Thyroid gland (tissue), 4 donors: Measurements from ENCODE around the gene CYFIP1. TPM values are rescaled to one million over a fixed set of nuclear protein-coding genes. Genes with fewer than 3 reads are reported as not detected.

Experiments used
- DNase-seq, 2 donors: peaks; one replicate each; pipeline ENCODE4 v3.0.0-alpha.2; 2019
- H3K27ac ChIP-seq, 3 donors: fragments of 200-600 bp; sonication (generic); 1 replicate in 2 of 3; 2 replicates in 1 of 3; pipeline ENCODE4 v1.5.1; 2016 to 2019; ENCODE audit warnings: mild to moderate bottlenecking in 1 of 3, moderate library complexity in 1 of 3
- H3K27me3 ChIP-seq: fragments of 200-600 bp; sonication (generic); one replicate; pipeline ENCODE4 v1.5.1; 2019
- H3K36me3 ChIP-seq, 2 donors: fragments of 200-600 bp; sonication (generic); one replicate each; pipeline ENCODE4 v1.5.1; 2016 to 2019
- H3K4me1 ChIP-seq, 2 donors: fragments of 200-600 bp; sonication (generic); one replicate each; pipeline ENCODE4 v1.5.1; 2017 to 2019
- H3K4me3 ChIP-seq, 3 donors: fragments of 200-600 bp; sonication (generic); replicated peaks in 1 of 3; 1 replicate in 2 of 3; 2 replicates in 1 of 3; pipeline ENCODE4 v1.5.1; 2016; ENCODE audit warnings: mild to moderate bottlenecking in 1 of 3
- H3K9me3 ChIP-seq: fragments of 200-600 bp; sonication (generic); one replicate; pipeline ENCODE4 v1.5.1; 2017
- POLR2A ChIP-seq, 2 donors: fragments of 450-650 bp; IDR thresholded peaks; one replicate each; pipeline ENCODE4 v1.6.1; 2017; ENCODE audit warnings: antibody characterized with exemption in 2 of 2, mild to moderate bottlenecking in 2 of 2, moderate library complexity in 1 of 2
- whole genome bisulfite sequencing, 2 donors: methylation state at CpG; one replicate each; pipeline ENCODE4 v1.1.5; 2017; 5-methylcytosine and 5-hydroxymethylcytosine counted together
- intact Hi-C: fragments of 100-400 bp; cut with DNase I; formaldehyde crosslinking; loops from one replicate; pipeline ENCODE4 v1.15.1; 2023
- total RNA-seq, 4 donors: library from RNA; depleted of rRNA; stranded (reverse); fragments of >200 nt; gene quantifications; one replicate each; pipeline ENCODE4 v1.2.3, GENCODE V29; 2016
- TF ChIP-seq, protein P1 (sequence below), 6 experiments: fragments of 200-600 bp in 3 of 6; fragments of 450-650 bp in 3 of 6; sonication (generic) in 3 of 6; IDR thresholded peaks; one replicate each; pipeline ENCODE4 v1.5.1; 2016 to 2019; ENCODE audit warnings: antibody characterized with exemption in 6 of 6, mild to moderate bottlenecking in 2 of 6, inconsistent platforms in 1 of 6, moderate library complexity in 1 of 6

CYFIP1 gene
- total RNA-seq, 4 donors from 2014 or later = 89.1 to 138 (median 131) TPM

DNA sequence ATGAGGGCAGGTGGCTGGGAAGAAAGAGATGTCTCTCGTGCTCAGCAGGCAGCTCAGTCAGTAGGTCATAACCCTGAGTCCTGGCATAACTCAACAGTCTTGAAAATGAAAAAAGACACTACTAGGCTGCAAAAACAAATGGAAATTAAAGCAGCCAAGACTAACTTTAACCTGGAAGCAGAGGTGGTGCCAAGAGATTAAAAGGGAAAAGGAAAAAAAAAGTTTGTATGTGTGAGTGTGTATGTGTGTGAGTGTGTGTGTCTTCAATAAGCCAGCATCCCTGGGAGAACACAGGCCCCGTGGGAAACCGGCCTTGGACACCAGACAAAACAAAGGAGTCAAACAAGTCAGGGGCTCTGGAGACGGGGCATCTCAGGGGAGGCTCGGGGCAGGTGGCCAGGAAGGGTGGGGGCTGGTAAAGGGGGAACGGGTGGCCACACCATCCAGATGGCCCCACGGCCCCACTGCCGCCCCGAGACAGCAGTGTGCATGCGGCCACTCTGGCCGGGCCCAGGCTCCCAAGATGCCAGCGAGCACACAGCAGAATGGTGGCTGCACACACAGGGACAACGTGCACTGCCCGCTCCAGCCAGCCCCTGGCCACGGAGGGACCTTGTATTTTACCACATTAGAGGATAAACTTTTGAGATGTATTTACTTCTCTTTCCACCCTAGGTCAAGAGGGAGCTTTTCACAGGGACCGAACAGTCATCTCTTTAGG, 23.8 kb downstream of the CYFIP1 start:
- intact Hi-C loops = no loop called here
- H3K4me3 ChIP-seq = no peak overlapping the region
- WGBS, 2 donors = 51 to 70% methylated on average over 14 to 16 of the region's 16 CpGs
- no peak overlapping the region for H3K27ac ChIP-seq
- TF ChIP-seq POLR2A (IDR thresholded peaks at IDR 0.05) = no peak
- TF ChIP-seq, protein P1, sequence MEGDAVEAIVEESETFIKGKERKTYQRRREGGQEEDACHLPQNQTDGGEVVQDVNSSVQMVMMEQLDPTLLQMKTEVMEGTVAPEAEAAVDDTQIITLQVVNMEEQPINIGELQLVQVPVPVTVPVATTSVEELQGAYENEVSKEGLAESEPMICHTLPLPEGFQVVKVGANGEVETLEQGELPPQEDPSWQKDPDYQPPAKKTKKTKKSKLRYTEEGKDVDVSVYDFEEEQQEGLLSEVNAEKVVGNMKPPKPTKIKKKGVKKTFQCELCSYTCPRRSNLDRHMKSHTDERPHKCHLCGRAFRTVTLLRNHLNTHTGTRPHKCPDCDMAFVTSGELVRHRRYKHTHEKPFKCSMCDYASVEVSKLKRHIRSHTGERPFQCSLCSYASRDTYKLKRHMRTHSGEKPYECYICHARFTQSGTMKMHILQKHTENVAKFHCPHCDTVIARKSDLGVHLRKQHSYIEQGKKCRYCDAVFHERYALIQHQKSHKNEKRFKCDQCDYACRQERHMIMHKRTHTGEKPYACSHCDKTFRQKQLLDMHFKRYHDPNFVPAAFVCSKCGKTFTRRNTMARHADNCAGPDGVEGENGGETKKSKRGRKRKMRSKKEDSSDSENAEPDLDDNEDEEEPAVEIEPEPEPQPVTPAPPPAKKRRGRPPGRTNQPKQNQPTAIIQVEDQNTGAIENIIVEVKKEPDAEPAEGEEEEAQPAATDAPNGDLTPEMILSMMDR (IDR thresholded peaks at IDR 0.05) = no peak
- no peaks in the 10 kb centered on the region for H3K36me3 ChIP-seq
- no peak for DNase-seq
- H3K4me1 ChIP-seq = peaks cover 12 to 39% of the 10 kb centered on the region in 2 donors
- no peaks in the 10 kb centered on the region for H3K9me3 ChIP-seq
- H3K27me3 ChIP-seq = no peaks in the 10 kb centered on the region

DNA sequence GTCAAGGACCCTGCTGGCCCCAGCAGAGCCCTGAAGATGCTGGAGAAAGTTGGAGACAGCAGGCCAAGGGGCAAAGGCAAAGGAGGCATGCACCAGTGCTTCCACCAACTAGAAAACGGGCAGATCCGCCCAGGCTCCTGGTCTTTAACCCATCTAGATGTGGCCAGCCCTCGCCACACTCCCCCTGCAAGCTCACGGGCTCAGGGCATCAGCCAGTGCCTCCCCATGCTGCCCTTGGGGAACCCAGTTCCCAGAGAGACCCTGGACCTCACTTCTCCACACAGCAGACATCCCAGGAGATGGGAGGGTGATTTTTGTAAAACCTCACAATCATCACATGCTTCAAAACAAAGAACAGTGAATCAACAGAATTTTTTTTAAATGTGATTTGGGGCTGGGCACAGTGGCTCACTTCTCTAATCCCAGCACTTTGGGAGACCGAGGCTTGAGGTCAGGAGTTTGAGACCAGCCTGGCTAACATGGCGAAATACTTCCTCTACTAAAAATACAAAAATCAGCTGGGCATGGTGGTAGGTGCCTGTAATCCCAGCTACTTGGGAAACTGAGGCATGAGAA, 24.5 kb downstream of the CYFIP1 start:
- no peak for DNase-seq
- intact Hi-C loops = no loop called here
- no peak overlapping the region for H3K4me3 ChIP-seq
- 84 to 91% methylated on average over 4 to 6 of the region's 6 CpGs for WGBS, 2 donors
- H3K36me3 ChIP-seq = no peaks in the 10 kb centered on the region
- TF ChIP-seq, protein P1 (IDR thresholded peaks at IDR 0.05) = no peak
- TF ChIP-seq POLR2A (IDR thresholded peaks at IDR 0.05) = no peak
- H3K4me1 ChIP-seq = peaks cover 7 to 32% of the 10 kb centered on the region in 2 donors
- H3K27ac ChIP-seq = no peak overlapping the region
- H3K27me3 ChIP-seq = no peaks in the 10 kb centered on the region
- H3K9me3 ChIP-seq = no peaks in the 10 kb centered on the region

GRCh38 chr15:22954798-22955543, 25.2 kb downstream of the CYFIP1 start:
- no peak for DNase-seq
- WGBS, 2 donors = 73% methylated on average over 11 to 12 of the region's 14 CpGs
- Histone ChIP-seq H3K4me3 (no peak overlapping the region), H3K27ac (no peak overlapping the region), H3K36me3 (no peaks in the 10 kb centered on the region), H3K9me3 (no peaks in the 10 kb centered on the region), H3K4me1 (peaks cover 7 to 26% of the 10 kb centered on the region in 2 donors), H3K27me3 (no peaks in the 10 kb centered on the region)
- TF ChIP-seq, protein P1 (IDR thresholded peaks at IDR 0.05) = no peak
- TF ChIP-seq POLR2A (IDR thresholded peaks at IDR 0.05) = no peak
- intact Hi-C loops = no loop called here

GRCh38 chr15:22954326-22954725, 25.8 kb downstream of the CYFIP1 start:
- intact Hi-C loops = no loop called here
- Histone ChIP-seq H3K4me3 (no peak overlapping the region), H3K27me3 (no peaks in the 10 kb centered on the region), H3K9me3 (no peaks in the 10 kb centered on the region), H3K27ac (no peak overlapping the region), H3K36me3 (no peaks in the 10 kb centered on the region), H3K4me1 (peaks cover 7 to 19% of the 10 kb centered on the region in 2 donors)
- 87 to 92% methylated on average over 12 of the region's 12 CpGs for WGBS, 2 donors
- TF ChIP-seq POLR2A (IDR thresholded peaks at IDR 0.05) = no peak
- TF ChIP-seq, protein P1 (IDR thresholded peaks at IDR 0.05) = no peak
- DNase-seq = no peak
